HG03139 (cell line): ENCODE measurements around the gene MRPS12.
"Not testable (repeated sequence)": the region's sequence is repeated elsewhere in the genome, so short reads cannot be mapped to it uniquely, and the experiment has no call there.

ENCODE experiments used
- ATAC-seq: cut with Tn5 transposase; IDR thresholded peaks from one replicate; pipeline ENCODE4 v1.9.1; 2021; ENCODE audit not compliant: unreplicated experiment

Gene MRPS12

DNA sequence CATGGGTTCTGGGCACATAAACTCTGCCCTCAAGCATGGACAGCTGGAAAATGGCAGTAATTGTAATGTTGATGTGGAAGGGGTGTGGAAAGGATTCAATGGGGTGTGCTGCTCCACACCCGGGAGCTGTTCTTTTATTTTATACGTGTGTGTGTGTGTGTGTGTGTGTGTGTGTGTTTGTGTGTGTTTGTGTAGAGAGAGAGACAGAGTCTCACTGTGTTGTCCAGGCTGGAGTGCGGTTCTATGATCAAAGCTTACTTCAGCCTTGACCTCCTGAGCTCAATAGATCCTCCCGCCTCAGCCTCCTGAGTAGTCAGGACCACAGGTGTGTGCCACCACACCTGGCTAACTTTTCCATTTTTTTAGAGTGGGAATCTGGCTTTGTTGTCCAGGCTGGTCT, 2.8 kb downstream of the MRPS12 start:
- no peak for ATAC-seq

DNA sequence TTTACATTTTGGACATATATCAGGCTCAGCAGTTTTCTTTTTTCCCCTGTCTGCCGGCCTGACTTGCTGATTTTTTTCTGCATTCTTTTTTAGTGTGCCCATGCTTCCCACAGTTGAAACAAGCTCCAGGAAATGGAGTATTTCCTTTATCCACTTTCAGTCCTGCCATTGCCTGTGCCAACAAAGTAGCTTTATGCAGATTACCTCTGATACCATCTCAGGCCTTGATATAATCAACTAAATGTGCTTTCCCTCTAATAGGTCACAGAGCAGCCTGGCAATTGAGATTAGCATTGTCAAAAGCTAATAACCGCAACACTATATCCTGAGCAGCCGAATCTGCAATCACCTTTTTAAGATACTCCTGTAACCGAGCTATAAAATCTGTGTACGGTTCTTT, 9.2 kb downstream of the MRPS12 start:
- ATAC-seq: no peak

GRCh38 chr19:38941466-38941865, 10.7 kb downstream of the MRPS12 start:
- ATAC-seq: not testable (repeated sequence)

DNA sequence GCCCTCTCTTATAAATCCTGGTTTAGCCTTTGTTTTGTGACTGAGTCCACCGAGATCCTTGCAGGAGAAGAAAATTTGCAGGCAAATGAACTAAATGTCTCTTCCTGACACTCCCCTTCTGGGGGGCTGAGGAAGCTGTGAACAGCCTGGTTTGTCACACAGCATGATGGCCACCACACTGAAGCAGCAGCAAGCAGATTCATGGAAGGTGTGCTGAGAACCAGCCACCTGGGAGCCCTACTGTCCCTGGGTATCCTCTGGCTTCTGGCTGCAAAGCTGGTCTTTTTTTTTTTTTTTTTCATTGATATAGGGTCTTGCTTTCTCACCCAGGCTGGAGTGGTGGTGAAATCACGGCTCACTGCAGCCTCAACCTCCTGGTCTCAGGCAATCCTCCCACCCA, 11.2 kb downstream of the MRPS12 start:
- no peak for ATAC-seq

- no peak for ATAC-seq
Observed at GRCh38 chr19:38942471-38943181, 11.9 kb downstream of the MRPS12 start.

DNA sequence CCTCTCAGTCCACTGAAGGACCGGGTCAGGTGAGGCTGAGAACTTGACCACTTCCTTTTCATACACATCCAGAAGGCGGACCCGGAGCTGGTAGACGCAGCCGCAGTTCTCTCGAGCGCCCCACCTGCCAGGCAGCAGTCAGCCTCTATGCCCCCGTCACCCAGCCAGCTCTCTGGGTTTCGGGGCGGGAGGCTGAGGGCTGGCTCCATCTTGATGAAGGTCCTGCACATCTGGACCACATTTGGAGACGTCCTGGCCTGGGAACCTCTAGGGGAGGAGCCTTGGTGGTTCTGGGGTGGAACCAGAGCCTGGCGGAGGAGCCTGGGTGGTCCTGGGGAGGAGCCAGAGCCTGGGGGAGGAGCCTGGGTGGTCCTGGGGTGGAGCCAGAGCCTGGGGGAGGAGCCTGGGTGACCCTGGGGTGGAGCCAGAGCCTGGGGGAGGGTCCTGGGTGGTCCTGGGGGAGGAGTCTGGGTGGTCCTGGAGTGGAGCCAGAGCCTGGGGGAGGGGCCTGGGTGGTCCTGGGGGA, 14.3 kb downstream of the MRPS12 start:
- ATAC-seq: no peak

GRCh38 chr19:38945562-38946228, 15.0 kb downstream of the MRPS12 start:
- no peak for ATAC-seq

- ATAC-seq: no peak
Observed at GRCh38 chr19:38946229-38947010, 15.7 kb downstream of the MRPS12 start.

DNA sequence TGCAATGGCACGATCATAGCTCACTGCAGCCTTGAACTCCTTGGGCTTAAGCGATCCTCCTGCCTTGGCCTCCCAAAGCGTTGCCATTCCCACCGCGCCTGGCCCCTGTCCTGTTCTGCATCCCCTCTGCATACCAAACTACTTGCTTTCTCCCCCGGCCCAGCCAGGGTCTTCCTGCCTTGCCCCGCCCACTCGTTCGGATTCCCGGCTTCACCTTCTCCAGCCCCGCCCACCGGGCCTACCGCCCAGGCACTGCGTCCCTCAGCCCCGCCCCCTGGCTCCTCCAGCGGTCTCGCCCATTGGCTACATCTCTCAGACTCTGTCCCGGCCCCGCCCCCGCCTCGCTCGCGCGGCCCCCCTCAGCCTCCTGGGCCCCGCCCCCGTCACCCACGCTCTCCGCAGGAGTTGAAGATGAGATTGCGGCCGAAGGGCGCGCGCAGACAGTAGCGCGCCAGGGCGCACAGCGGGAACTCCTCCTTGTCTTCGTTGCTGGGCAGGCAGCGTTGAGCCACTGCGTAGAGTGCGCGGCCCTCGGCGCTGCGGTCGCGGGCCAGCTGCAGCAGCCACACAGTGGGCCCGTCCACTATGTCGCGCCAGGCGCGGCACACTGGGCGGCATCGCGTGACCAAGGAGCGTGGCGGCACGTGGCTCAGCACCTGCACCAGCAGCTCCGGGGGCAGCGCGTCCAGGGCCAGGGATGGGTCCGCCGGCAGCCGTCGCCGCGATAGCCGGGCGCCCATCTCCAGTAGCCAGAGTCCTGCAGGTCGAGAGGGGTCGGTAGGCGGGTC, 19.0 kb downstream of the MRPS12 start:
- ATAC-seq: no peak

- ATAC-seq: no peak
Observed at GRCh38 chr19:38951187-38951586, 20.4 kb downstream of the MRPS12 start.

GRCh38 chr19:38952395-38953165, 21.8 kb downstream of the MRPS12 start:
- ATAC-seq: no peak

DNA sequence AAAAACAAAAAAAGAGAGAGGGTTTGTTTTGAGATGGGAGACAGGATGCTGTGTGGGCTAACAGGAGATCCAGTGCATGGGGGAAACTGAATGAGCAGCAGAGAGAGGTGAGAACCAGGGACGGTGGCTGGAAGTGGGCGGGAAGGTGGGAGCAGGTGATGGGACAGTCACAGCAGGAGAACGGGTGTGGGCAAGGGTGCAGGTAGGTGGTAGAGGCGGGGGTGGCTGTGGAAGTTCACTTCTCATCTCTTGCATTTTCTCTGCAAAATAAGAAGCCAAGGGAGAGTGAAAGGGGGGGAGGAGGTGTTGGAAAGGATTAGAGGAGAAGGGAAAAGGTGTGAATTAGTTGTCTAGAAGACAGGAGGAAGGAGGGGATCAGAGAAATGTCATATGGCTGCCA, 22.9 kb downstream of the MRPS12 start:
- no peak for ATAC-seq

DNA sequence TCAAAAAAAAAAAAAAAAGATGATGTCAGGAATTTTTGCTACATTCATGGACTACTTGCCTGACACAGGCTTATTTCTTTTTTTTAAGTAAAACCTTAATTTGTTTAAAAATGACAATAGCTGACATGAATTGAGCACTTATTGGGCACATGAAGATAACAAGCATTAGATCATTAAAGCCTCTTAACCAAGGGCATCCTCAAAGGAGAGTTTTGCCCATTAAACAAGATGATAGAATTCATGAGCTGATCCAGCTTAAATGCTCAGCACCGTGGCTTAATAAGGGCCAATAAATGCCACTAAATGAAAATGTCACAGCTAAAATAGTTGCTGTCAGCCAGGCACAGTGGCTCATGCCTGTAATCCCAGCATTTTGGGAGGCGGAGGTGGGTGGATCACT, 25.5 kb downstream of the MRPS12 start:
- ATAC-seq: no peak

GRCh38 chr19:38958301-38958700, 27.6 kb downstream of the MRPS12 start:
- ATAC-seq: no peak

DNA sequence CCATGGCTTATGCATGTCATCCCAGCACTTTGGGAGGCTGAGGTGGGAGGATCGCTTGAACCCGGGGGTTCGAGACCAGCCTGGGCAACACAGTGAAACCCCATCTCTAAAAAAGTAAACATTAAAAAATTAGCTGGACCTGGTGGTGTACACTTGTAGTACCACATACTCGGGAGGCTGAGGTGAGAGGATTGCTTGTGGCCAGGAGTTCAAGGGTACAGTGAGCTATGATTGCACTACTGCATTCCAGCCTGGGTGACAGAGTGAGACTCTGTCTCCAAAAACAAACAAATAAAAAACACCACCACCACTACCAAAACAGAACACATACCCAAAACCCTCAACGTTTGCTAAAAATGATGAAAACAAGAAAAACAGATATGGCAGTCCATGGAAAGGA, 28.9 kb downstream of the MRPS12 start:
- ATAC-seq: no peak

GRCh38 chr19:38964738-38965137, 34.0 kb downstream of the MRPS12 start:
- ATAC-seq: no peak

GRCh38 chr19:38966149-38966548, 35.4 kb downstream of the MRPS12 start:
- ATAC-seq: not testable (repeated sequence)

DNA sequence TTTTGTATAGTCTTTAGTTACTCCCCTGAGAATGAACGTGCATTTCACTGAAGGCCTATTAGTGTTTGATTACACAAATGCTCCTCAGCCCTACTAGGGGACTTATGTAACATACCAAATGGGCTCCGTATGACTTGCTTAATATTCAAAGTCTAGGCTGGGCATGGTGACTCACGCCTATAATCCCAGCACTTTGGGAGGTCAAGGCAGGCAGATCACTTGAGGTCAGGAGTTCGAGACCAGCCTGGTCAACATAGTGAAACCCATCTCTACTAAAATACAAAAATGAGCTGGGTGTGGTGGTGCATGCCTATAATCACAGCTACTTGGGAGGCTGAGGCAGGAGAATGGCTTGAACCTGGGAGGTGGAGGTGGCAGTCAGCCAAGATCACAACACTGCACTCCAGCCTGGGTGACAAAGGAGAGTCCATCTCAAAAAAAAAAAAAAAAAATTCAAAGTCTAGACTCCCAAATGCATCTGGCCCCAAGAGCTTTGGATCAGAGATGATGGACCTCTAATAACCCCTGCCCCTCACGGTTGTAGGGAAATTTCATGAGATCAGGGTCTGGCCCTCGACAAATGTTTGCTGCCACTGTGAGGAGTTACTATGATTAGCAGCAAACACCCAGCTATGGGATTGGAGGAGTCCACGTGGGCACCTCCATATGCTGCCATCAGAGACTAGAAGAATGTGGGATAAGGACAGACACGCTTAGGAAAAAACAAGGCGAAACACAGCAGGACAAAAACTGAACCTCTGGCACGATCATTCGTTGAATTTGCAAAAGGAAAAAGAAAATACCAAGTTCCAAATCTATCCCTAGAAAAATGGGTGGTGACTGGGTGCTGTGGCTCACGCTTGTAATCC, 40.2 kb downstream of the MRPS12 start:
- no peak for ATAC-seq

- ATAC-seq: no peak
Observed at GRCh38 chr19:38971672-38972071, 40.9 kb downstream of the MRPS12 start.
